WTC11 (cell line): Measurements from ENCODE around the gene TNFRSF14. TPM values are rescaled to one million over a fixed set of nuclear protein-coding genes. Genes with fewer than 3 reads are reported as not detected.

ENCODE experiments used
- ATAC-seq: fragments of 200-7000 bp; cut with Tn5 transposase; 2 replicates; pipeline ENCODE4 v1.10.0; 2021; ENCODE audit warnings: mild to moderate bottlenecking, moderate library complexity
- CTCF ChIA-PET: fragments of 300-600 bp; sonication (Branson Sonifier 250); formaldehyde crosslinking; loops from one replicate; lab custom pipeline; 2021; ENCODE audit warnings: antibody characterized with exemption; lab: Charles Lee
- POLR2A ChIA-PET: fragments of 350-600 bp; sonication (Branson Sonifier 250); formaldehyde crosslinking; loops from one replicate; lab custom pipeline; 2021; ENCODE audit warnings: antibody characterized with exemption; lab: Charles Lee
- DNase-seq: peaks from one replicate; pipeline ENCODE4 v3.0.0; 2021; ENCODE audit warnings: low spot score
- H3K27ac Mint-ChIP-seq: 2 replicates; pipeline ENCODE4 v1.8.0; 2021; ENCODE audit warnings: mixed read lengths
- H3K27me3 Mint-ChIP-seq: 2 replicates; pipeline ENCODE4 v1.8.0; 2021; ENCODE audit warnings: low read depth, mild to moderate bottlenecking, moderate library complexity, mixed read lengths
- H3K36me3 Mint-ChIP-seq: 2 replicates; pipeline ENCODE4 v1.8.0; 2021; ENCODE audit warnings: mixed read lengths
- H3K4me1 Mint-ChIP-seq: 2 replicates; pipeline ENCODE4 v1.8.0; 2022; ENCODE audit warnings: mixed read lengths
- H3K4me3 Mint-ChIP-seq: 2 replicates; pipeline ENCODE4 v1.8.0; 2021; ENCODE audit warnings: mild to moderate bottlenecking, moderate library complexity, mixed read lengths
- H3K9me3 Mint-ChIP-seq: 2 replicates; pipeline ENCODE4 v1.8.0; 2021; ENCODE audit warnings: mixed read lengths
- ATF1 ChIP-seq: sonication (generic); formaldehyde crosslinking; IDR thresholded peaks from 2 replicates; pipeline ENCODE4 v1.8.1; 2023; ENCODE audit warnings: mild to moderate bottlenecking, moderate library complexity, missing genetic modification reagents
- CBFB ChIP-seq: sonication (generic); formaldehyde crosslinking; IDR thresholded peaks from 2 replicates; pipeline ENCODE4 v1.8.1; 2022; ENCODE audit warnings: mild to moderate bottlenecking, low read depth, missing genetic modification reagents
- ETV6 ChIP-seq: sonication (generic); formaldehyde crosslinking; IDR thresholded peaks from 2 replicates; pipeline ENCODE4 v1.8.1; 2022; ENCODE audit warnings: mild to moderate bottlenecking, missing genetic modification reagents
- GTF2I ChIP-seq: fragments of 250-450 bp; sonication (Bioruptor Pico); conservative IDR thresholded peaks from 2 replicates; pipeline ENCODE4 v1.4.0; 2021; ENCODE audit warnings: mild to moderate bottlenecking
- JAZF1 ChIP-seq: fragments of 250-450 bp; sonication (Bioruptor Pico); IDR thresholded peaks from 2 replicates; pipeline ENCODE4 v1.9.0; 2021; ENCODE audit warnings: moderate library complexity, mild to moderate bottlenecking, inconsistent platforms
- MAX ChIP-seq: sonication (generic); formaldehyde crosslinking; IDR thresholded peaks from 2 replicates; pipeline ENCODE4 v1.8.0; 2022; ENCODE audit warnings: mild to moderate bottlenecking, missing genetic modification reagents
- MXD4 ChIP-seq: fragments of 250-450 bp; sonication (Bioruptor Pico); IDR thresholded peaks from 2 replicates; pipeline ENCODE4 v1.8.0; 2021; ENCODE audit warnings: mild to moderate bottlenecking, moderate library complexity, borderline replicate concordance
- MYBL2 ChIP-seq: sonication (generic); formaldehyde crosslinking; IDR thresholded peaks from 2 replicates; pipeline ENCODE4 v1.8.1; 2023; ENCODE audit warnings: mild to moderate bottlenecking, moderate library complexity, missing genetic modification reagents
- NFE2L1 ChIP-seq: sonication (generic); formaldehyde crosslinking; IDR thresholded peaks from 2 replicates; pipeline ENCODE4 v1.8.1; 2023; ENCODE audit warnings: missing genetic modification reagents
- RELA ChIP-seq: sonication (generic); formaldehyde crosslinking; IDR thresholded peaks from 2 replicates; pipeline ENCODE4 v1.8.1; 2022; ENCODE audit warnings: missing genetic modification reagents, mild to moderate bottlenecking, borderline replicate concordance
- TEAD4 ChIP-seq: sonication (generic); formaldehyde crosslinking; IDR thresholded peaks from 2 replicates; pipeline ENCODE4 v1.8.0; 2022; ENCODE audit warnings: mild to moderate bottlenecking, missing genetic modification reagents
- USF1 ChIP-seq: sonication (generic); formaldehyde crosslinking; IDR thresholded peaks from 2 replicates; pipeline ENCODE4 v1.8.0; 2022; ENCODE audit warnings: mild to moderate bottlenecking, missing genetic modification reagents
- USF2 ChIP-seq: sonication (generic); formaldehyde crosslinking; IDR thresholded peaks from 2 replicates; pipeline ENCODE4 v1.8.1; 2023; ENCODE audit warnings: mild to moderate bottlenecking, missing genetic modification reagents, moderate library complexity
- ZBTB21 ChIP-seq: sonication (generic); formaldehyde crosslinking; IDR thresholded peaks from 2 replicates; pipeline ENCODE4 v1.8.1; 2023; ENCODE audit warnings: mild to moderate bottlenecking, missing genetic modification reagents, borderline replicate concordance
- total RNA-seq: library from RNA; stranded (reverse); gene quantifications from 3 replicates; pipeline ENCODE4 v1.2.3, GENCODE V29; 2021
- TF ChIP-seq, protein P1 (sequence below): fragments of 250-450 bp; sonication (Bioruptor Pico); IDR thresholded peaks from 2 replicates; pipeline ENCODE4 v1.9.0; 2021; ENCODE audit warnings: moderate library complexity, mild to moderate bottlenecking, inconsistent platforms, borderline replicate concordance
- TF ChIP-seq, protein P2 (sequence below): fragments of 250-450 bp; sonication (Bioruptor Pico); IDR thresholded peaks from 2 replicates; pipeline ENCODE4 v1.9.0; 2021; ENCODE audit warnings: mild to moderate bottlenecking, borderline replicate concordance
- TF ChIP-seq, protein P3 (sequence below): fragments of 250-450 bp; sonication (Bioruptor Pico); IDR thresholded peaks from 2 replicates; pipeline ENCODE4 v2.1.2; 2022; ENCODE audit warnings: mild to moderate bottlenecking, moderate library complexity
- TF ChIP-seq, protein P4 (sequence below): sonication (generic); formaldehyde crosslinking; IDR thresholded peaks from 2 replicates; pipeline ENCODE4 v1.8.1; 2023; ENCODE audit warnings: mild to moderate bottlenecking, missing genetic modification reagents
- TF ChIP-seq, protein P5 (sequence below): sonication (generic); formaldehyde crosslinking; IDR thresholded peaks from 2 replicates; pipeline ENCODE4 v1.8.0; 2022; ENCODE audit warnings: mild to moderate bottlenecking, missing genetic modification reagents

The TNFRSF14 gene
- total RNA-seq, 1 experiment from 2014 or later, result 0.87 TPM

- no peaks in the 10 kb centered on the region for H3K36me3 Mint-ChIP-seq
- H3K4me1 Mint-ChIP-seq, result peaks cover 5% of the 10 kb centered on the region; the same call in 1 of the 2 replicates
- DNase-seq (no peak), ATAC-seq (no peak)
- no peaks in the 10 kb centered on the region for H3K9me3 Mint-ChIP-seq
- H3K4me3 Mint-ChIP-seq, result no peak overlapping the region
- TF ChIP-seq MXD4 (CRISPR knock-in tag) (no peak), RELA (CRISPR knock-in tag) (no peak), GTF2I (CRISPR knock-in tag) (no peak), ETV6 (CRISPR knock-in tag) (no peak), MYBL2 (CRISPR knock-in tag) (no peak), JAZF1 (no peak), ATF1 (CRISPR knock-in tag) (no peak), TEAD4 (CRISPR knock-in tag) (no peak)
- TF ChIP-seq, protein P1, sequence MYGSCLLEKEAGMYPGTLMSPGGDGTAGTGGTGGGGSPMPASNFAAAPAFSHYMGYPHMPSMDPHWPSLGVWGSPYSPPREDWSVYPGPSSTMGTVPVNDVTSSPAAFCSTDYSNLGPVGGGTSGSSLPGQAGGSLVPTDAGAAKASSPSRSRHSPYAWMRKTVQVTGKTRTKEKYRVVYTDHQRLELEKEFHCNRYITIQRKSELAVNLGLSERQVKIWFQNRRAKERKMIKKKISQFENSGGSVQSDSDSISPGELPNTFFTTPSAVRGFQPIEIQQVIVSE, result no peak
- TF ChIP-seq, protein P2, sequence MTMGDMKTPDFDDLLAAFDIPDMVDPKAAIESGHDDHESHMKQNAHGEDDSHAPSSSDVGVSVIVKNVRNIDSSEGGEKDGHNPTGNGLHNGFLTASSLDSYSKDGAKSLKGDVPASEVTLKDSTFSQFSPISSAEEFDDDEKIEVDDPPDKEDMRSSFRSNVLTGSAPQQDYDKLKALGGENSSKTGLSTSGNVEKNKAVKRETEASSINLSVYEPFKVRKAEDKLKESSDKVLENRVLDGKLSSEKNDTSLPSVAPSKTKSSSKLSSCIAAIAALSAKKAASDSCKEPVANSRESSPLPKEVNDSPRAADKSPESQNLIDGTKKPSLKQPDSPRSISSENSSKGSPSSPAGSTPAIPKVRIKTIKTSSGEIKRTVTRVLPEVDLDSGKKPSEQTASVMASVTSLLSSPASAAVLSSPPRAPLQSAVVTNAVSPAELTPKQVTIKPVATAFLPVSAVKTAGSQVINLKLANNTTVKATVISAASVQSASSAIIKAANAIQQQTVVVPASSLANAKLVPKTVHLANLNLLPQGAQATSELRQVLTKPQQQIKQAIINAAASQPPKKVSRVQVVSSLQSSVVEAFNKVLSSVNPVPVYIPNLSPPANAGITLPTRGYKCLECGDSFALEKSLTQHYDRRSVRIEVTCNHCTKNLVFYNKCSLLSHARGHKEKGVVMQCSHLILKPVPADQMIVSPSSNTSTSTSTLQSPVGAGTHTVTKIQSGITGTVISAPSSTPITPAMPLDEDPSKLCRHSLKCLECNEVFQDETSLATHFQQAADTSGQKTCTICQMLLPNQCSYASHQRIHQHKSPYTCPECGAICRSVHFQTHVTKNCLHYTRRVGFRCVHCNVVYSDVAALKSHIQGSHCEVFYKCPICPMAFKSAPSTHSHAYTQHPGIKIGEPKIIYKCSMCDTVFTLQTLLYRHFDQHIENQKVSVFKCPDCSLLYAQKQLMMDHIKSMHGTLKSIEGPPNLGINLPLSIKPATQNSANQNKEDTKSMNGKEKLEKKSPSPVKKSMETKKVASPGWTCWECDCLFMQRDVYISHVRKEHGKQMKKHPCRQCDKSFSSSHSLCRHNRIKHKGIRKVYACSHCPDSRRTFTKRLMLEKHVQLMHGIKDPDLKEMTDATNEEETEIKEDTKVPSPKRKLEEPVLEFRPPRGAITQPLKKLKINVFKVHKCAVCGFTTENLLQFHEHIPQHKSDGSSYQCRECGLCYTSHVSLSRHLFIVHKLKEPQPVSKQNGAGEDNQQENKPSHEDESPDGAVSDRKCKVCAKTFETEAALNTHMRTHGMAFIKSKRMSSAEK, result no peak
- ChIA-PET POLR2A (interaction anchor here (0.6 to 1.6 kb wide), 4 partner anchors 19 to 1233 kb away, joined by 3 to 6 read pairs (median 5); partner anchors contain the start of gene PANK4), CTCF (interaction anchor here (1.1 to 3.7 kb wide), 9 partner anchors 9 to 350 kb away, joined by 3 to 61 read pairs (median 5); partner anchors contain the start of genes FAAP20, PANK4 and TNFRSF14)
- H3K27ac Mint-ChIP-seq, result no peak overlapping the region
- H3K27me3 Mint-ChIP-seq, result peaks cover 13% of the 10 kb centered on the region
Measured at GRCh38 chr1:2544875-2545640, 11.1 kb upstream of the TNFRSF14 start.

GRCh38 chr1:2545754-2546514 is 10.2 kb upstream of the TNFRSF14 start:
- ChIA-PET POLR2A (interaction anchor here (1.2 to 1.6 kb wide), 3 partner anchors 20 to 39 kb away, joined by 4 to 6 read pairs (median 6); partner anchors contain the start of gene PANK4), CTCF (interaction anchor here (0.6 to 3.7 kb wide), 15 partner anchors 10 to 945 kb away, joined by 3 to 61 read pairs (median 4); partner anchors contain the start of genes FAAP20, PANK4 and TNFRSF14)
- Mint-ChIP-seq H3K27ac (no peak overlapping the region), H3K4me3 (peak overlapping the region; percentile 72), H3K36me3 (no peaks in the 10 kb centered on the region), H3K27me3 (peaks cover 13% of the 10 kb centered on the region), H3K4me1 (peaks cover 5% of the 10 kb centered on the region; the same call in 1 of the 2 replicates), H3K9me3 (no peaks in the 10 kb centered on the region)
- ATAC-seq, result peak; percentile 58
- peak; percentile 93 for DNase-seq
- no peak for TF ChIP-seq JAZF1
- TF ChIP-seq, protein P3, sequence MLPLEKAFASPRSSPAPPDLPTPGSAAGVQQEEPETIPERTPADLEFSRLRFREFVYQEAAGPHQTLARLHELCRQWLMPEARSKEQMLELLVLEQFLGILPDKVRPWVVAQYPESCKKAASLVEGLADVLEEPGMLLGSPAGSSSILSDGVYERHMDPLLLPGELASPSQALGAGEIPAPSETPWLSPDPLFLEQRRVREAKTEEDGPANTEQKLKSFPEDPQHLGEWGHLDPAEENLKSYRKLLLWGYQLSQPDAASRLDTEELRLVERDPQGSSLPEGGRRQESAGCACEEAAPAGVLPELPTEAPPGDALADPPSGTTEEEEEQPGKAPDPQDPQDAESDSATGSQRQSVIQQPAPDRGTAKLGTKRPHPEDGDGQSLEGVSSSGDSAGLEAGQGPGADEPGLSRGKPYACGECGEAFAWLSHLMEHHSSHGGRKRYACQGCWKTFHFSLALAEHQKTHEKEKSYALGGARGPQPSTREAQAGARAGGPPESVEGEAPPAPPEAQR (CRISPR knock-in tag), result no peak
- TF ChIP-seq, protein P4, sequence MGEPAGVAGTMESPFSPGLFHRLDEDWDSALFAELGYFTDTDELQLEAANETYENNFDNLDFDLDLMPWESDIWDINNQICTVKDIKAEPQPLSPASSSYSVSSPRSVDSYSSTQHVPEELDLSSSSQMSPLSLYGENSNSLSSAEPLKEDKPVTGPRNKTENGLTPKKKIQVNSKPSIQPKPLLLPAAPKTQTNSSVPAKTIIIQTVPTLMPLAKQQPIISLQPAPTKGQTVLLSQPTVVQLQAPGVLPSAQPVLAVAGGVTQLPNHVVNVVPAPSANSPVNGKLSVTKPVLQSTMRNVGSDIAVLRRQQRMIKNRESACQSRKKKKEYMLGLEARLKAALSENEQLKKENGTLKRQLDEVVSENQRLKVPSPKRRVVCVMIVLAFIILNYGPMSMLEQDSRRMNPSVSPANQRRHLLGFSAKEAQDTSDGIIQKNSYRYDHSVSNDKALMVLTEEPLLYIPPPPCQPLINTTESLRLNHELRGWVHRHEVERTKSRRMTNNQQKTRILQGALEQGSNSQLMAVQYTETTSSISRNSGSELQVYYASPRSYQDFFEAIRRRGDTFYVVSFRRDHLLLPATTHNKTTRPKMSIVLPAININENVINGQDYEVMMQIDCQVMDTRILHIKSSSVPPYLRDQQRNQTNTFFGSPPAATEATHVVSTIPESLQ (CRISPR knock-in tag), result 0 out of 2 replicates have a peak, but pooled peaks have one; percentile 48
- peak; percentile 92 for TF ChIP-seq USF2 (CRISPR knock-in tag)
- TF ChIP-seq MAX (CRISPR knock-in tag), result peak; percentile 67; the same call in 1 of the 2 replicates
- TF ChIP-seq, protein P5, sequence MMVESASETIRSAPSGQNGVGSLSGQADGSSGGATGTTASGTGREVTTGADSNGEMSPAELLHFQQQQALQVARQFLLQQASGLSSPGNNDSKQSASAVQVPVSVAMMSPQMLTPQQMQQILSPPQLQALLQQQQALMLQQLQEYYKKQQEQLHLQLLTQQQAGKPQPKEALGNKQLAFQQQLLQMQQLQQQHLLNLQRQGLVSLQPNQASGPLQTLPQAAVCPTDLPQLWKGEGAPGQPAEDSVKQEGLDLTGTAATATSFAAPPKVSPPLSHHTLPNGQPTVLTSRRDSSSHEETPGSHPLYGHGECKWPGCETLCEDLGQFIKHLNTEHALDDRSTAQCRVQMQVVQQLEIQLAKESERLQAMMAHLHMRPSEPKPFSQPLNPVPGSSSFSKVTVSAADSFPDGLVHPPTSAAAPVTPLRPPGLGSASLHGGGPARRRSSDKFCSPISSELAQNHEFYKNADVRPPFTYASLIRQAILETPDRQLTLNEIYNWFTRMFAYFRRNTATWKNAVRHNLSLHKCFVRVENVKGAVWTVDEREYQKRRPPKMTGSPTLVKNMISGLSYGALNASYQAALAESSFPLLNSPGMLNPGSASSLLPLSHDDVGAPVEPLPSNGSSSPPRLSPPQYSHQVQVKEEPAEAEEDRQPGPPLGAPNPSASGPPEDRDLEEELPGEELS (CRISPR knock-in tag), result peak; percentile 88
- peak; percentile 93 for TF ChIP-seq USF1 (CRISPR knock-in tag)
- TF ChIP-seq RELA (CRISPR knock-in tag), result 0 out of 2 replicates have a peak, but pooled peaks have one; percentile 38
- peak; percentile 39; the same call in 1 of the 2 replicates for TF ChIP-seq NFE2L1
- TF ChIP-seq CBFB, result no peak
- TF ChIP-seq ZBTB21 (CRISPR knock-in tag), result no peak
